Transverse colon (tissue), 4 donors: ENCODE results near the gene TRABD2B.

Experiments
- CTCF ChIP-seq, 5 experiments: fragments of 200-600 bp in 3 of 5; fragments of 450-650 bp in 2 of 5; sonication (generic) in 3 of 5; IDR thresholded peaks; 1 replicate in 2 of 5; 2 replicates in 3 of 5; pipeline ENCODE4 v1.5.1; 2016 to 2017; ENCODE audit warnings: antibody characterized with exemption in 5 of 5, inconsistent platforms in 3 of 5, mild to moderate bottlenecking in 2 of 5, moderate library complexity in 1 of 5
- POLR2A ChIP-seq: fragments of 450-650 bp; IDR thresholded peaks from one replicate; pipeline ENCODE4 v1.6.1; 2016; ENCODE audit warnings: antibody characterized with exemption, mild to moderate bottlenecking, moderate library complexity
- POLR2AphosphoS5 ChIP-seq, 3 donors: sonication (generic); formaldehyde crosslinking; IDR thresholded peaks; one replicate each; pipeline ENCODE4 v1.6.1; 2016; ENCODE audit warnings: antibody characterized with exemption in 3 of 3

- TF ChIP-seq CTCF (IDR thresholded peaks at IDR 0.05) (no peak), POLR2AphosphoS5 (IDR thresholded peaks at IDR 0.05) (no peak), POLR2A (no peak)
Measured at GRCh38 chr1:47837056-47837830, 159.9 kb downstream of the TRABD2B start.
